GM21717 (cell line): ENCODE measurements around the gene CUX1.
"Not testable (repeated sequence)": the region's sequence is repeated elsewhere in the genome, so short reads cannot be mapped to it uniquely, and the experiment has no call there.

ENCODE experiments used
- ATAC-seq: cut with Tn5 transposase; IDR thresholded peaks from one replicate; pipeline ENCODE4 v1.9.1; 2021; ENCODE audit warnings: mild to moderate bottlenecking, moderate library complexity; ENCODE audit not compliant: unreplicated experiment

CUX1 gene

GRCh38 chr7:101792051-101792681 lies 25.3 kb upstream of the CUX1 start:
- ATAC-seq, result no peak

GRCh38 chr7:101792682-101793071 lies 24.7 kb upstream of the CUX1 start:
- ATAC-seq, result not testable (repeated sequence)

GRCh38 chr7:101795461-101795860 lies 22.0 kb upstream of the CUX1 start:
- ATAC-seq, result no peak

GRCh38 chr7:101798173-101798572 lies 19.3 kb upstream of the CUX1 start:
- ATAC-seq, result not testable (repeated sequence)

GRCh38 chr7:101803203-101804087 lies 14.0 kb upstream of the CUX1 start:
- no peak for ATAC-seq

- ATAC-seq, result no peak
Measured at GRCh38 chr7:101804088-101804963, 13.1 kb upstream of the CUX1 start.

- no peak for ATAC-seq
Measured at GRCh38 chr7:101804967-101805366, 12.5 kb upstream of the CUX1 start.

- no peak for ATAC-seq
Measured at GRCh38 chr7:101812595-101812994, 4.8 kb upstream of the CUX1 start.

GRCh38 chr7:101813402-101814019 lies 3.9 kb upstream of the CUX1 start:
- no peak for ATAC-seq

GRCh38 chr7:101814081-101814990 lies 3.1 kb upstream of the CUX1 start:
- no peak for ATAC-seq

GRCh38 chr7:101814991-101815825 lies 2.2 kb upstream of the CUX1 start:
- ATAC-seq, result peak; percentile 26

GRCh38 chr7:101815826-101816594 lies 1.4 kb upstream of the CUX1 start:
- peak; percentile 61 for ATAC-seq

- no peak for ATAC-seq
Measured at GRCh38 chr7:101816595-101817470, 593 bp upstream of the CUX1 start.

GRCh38 chr7:101818287-101819071 lies 1.1 kb downstream of the CUX1 start:
- ATAC-seq, result no peak

GRCh38 chr7:101819183-101819582 lies 1.8 kb downstream of the CUX1 start:
- no peak for ATAC-seq

- no peak for ATAC-seq
Measured at GRCh38 chr7:101819913-101820522, 2.6 kb downstream of the CUX1 start.
